HepG2 (cell line): ENCODE measurements around the gene HOXD4. TPM values are rescaled to one million over a fixed set of nuclear protein-coding genes. Genes with fewer than 3 reads are reported as not detected.
A peak's percentile ranks its signal among the peaks of the same experiment; 100 is the strongest.

Experiments used
- ATAC-seq: fragments of 200-7000 bp; cut with Tn5 transposase; 3 replicates; pipeline ENCODE4 v1.9.1; 2020; ENCODE audit warnings: mild to moderate bottlenecking, moderate library complexity
- BruUV-seq: library from RNA; stranded (reverse); fragments of 400-500 nt; replicated peaks from 2 replicates; lab custom pipeline; 2021; lab: Mats Ljungman, UMichigan
- CTCF ChIA-PET: fragments of 300-600 bp; formaldehyde crosslinking; extraction: SDS; loops from one replicate; lab custom pipeline; 2021; ENCODE audit warnings: low total read pairs, inconsistent platforms, low intra/inter-chr PET ratio; lab: Yijun Ruan, JAX
- POLR2A ChIA-PET: fragments of 350-600 bp; sonication (Branson Sonifier 250); formaldehyde crosslinking; loops from one replicate; lab custom pipeline; 2020; ENCODE audit warnings: antibody characterized with exemption, inconsistent platforms; lab: Yijun Ruan, JAX
- DNase-seq: peaks from one replicate; pipeline ENCODE4 v3.0.0-alpha.2; 2015; ENCODE audit warnings: low spot score
- FAIRE-seq: peaks from 3 replicates; lab custom pipeline; 2011; peaks lifted over from hg19 to GRCh38; lab: Jason Lieb, UNC
- H2AFZ ChIP-seq: one replicate; pipeline ENCODE4 v1.6.1; 2011; ENCODE audit warnings: low read length, inconsistent platforms
- H3K27ac ChIP-seq: fragments of 300-600 bp; 3 replicates; pipeline ENCODE4 v1.8.0; 2011; ENCODE audit warnings: mixed run types, mild to moderate bottlenecking, mixed read lengths, low read length, inconsistent platforms; ENCODE audit not compliant: insufficient read depth; ENCODE audit errors: extremely low read length
- H3K27me3 ChIP-seq, 2 experiments: fragments of 200-600 bp in 1 of 2; 2 replicates in 1 of 2; 3 replicates in 1 of 2; pipeline versions ENCODE4 v1.6.0 to v1.8.0; 2011; ENCODE audit warnings: low read length in 2 of 2, mild to moderate bottlenecking in 2 of 2, moderate library complexity in 2 of 2, inconsistent platforms in 1 of 2; ENCODE audit not compliant: insufficient read depth in 2 of 2, control insufficient read depth in 1 of 2
- H3K36me3 ChIP-seq, 2 experiments: fragments of 200-600 bp in 1 of 2; replicated peaks in 1 of 2; 2 replicates in 1 of 2; 3 replicates in 1 of 2; pipeline versions ENCODE4 v1.5.1 to v1.8.0; 2011; ENCODE audit warnings: low read length in 2 of 2, inconsistent platforms in 1 of 2; ENCODE audit not compliant: insufficient read depth in 2 of 2, control insufficient read depth in 1 of 2
- H3K4me1 ChIP-seq: 2 replicates; pipeline ENCODE4 v1.5.1; 2012; ENCODE audit warnings: low read length, inconsistent platforms; ENCODE audit not compliant: insufficient read depth
- H3K4me2 ChIP-seq: 2 replicates; pipeline ENCODE4 v1.6.0; 2011; ENCODE audit warnings: low read depth, low read length, inconsistent platforms
- H3K4me3 ChIP-seq, 3 experiments: fragments of 200-600 bp in 1 of 3; sonication (generic), shearing (Covaris generic) in 1 of 3; replicated peaks in 1 of 3; 2 replicates each; pipeline ENCODE4 v1.5.1; 2011 to 2016; ENCODE audit warnings: low read length in 3 of 3, inconsistent platforms in 2 of 3, low read depth in 2 of 3, mild to moderate bottlenecking in 2 of 3, control low read depth in 1 of 3, mixed read lengths in 1 of 3; ENCODE audit not compliant: insufficient read depth in 1 of 3
- H3K79me2 ChIP-seq: one replicate; pipeline ENCODE4 v1.6.1; 2011; ENCODE audit warnings: low read length, inconsistent platforms; ENCODE audit not compliant: insufficient read depth
- H3K9ac ChIP-seq: 2 replicates; pipeline ENCODE4 v1.6.0; 2011; ENCODE audit warnings: mild to moderate bottlenecking, low read depth, low read length, inconsistent platforms; ENCODE audit not compliant: insufficient read depth
- H3K9me3 ChIP-seq: 2 replicates; pipeline ENCODE4 v1.5.1; 2012; ENCODE audit warnings: mild to moderate bottlenecking, low read length
- H4K20me1 ChIP-seq: 2 replicates; pipeline ENCODE4 v1.6.0; 2011; ENCODE audit warnings: inconsistent platforms, mild to moderate bottlenecking, low read length, moderate library complexity; ENCODE audit not compliant: insufficient read depth
- ATF2 ChIP-seq: sonication (generic); formaldehyde crosslinking; IDR thresholded peaks from 2 replicates; pipeline ENCODE4 v1.4.0; 2020; ENCODE audit warnings: missing genetic modification reagents
- CBX1 ChIP-seq: IDR thresholded peaks from one replicate; pipeline ENCODE4 v1.6.1; 2016; ENCODE audit warnings: antibody characterized with exemption, low read depth
- GATA4 ChIP-seq: sonication (generic); IDR thresholded peaks from 2 replicates; pipeline ENCODE4 v1.6.1; 2016; ENCODE audit warnings: antibody characterized with exemption, low read depth, borderline replicate concordance
- NFYB ChIP-seq: sonication (generic); formaldehyde crosslinking; IDR thresholded peaks from 2 replicates; pipeline ENCODE4 v1.4.0; 2020; ENCODE audit warnings: missing genetic modification reagents
- PATZ1 ChIP-seq: sonication (generic); formaldehyde crosslinking; IDR thresholded peaks from 2 replicates; pipeline ENCODE4 v1.4.0; 2020; ENCODE audit warnings: missing genetic modification reagents
- SATB2 ChIP-seq: sonication (generic); formaldehyde crosslinking; IDR thresholded peaks from 2 replicates; pipeline ENCODE4 v1.5.0; 2020; ENCODE audit warnings: missing genetic modification reagents
- SOX13 ChIP-seq, 3 experiments: fragments of 450-650 bp in 1 of 3; sonication (generic) in 1 of 3; formaldehyde crosslinking in 1 of 3; IDR thresholded peaks in 2 of 3; conservative IDR thresholded peaks in 1 of 3; 2 replicates each; pipeline versions ENCODE4 v1.5.0 to v1.6.1; 2016 to 2020; ENCODE audit warnings: antibody characterized with exemption in 1 of 3, mild to moderate bottlenecking in 1 of 3, missing compliant biosample characterization in 1 of 3, missing genetic modification reagents in 1 of 3, moderate library complexity in 1 of 3
- USF2 ChIP-seq, 2 experiments: sonication (generic) in 1 of 2; formaldehyde crosslinking in 1 of 2; IDR thresholded peaks; 2 replicates each; pipeline versions ENCODE4 v1.5.1 to v1.6.1; 2011 to 2020; ENCODE audit warnings: borderline replicate concordance in 1 of 2, low read depth in 1 of 2, low read length in 1 of 2, mild to moderate bottlenecking in 1 of 2, missing genetic modification reagents in 1 of 2, moderate library complexity in 1 of 2
- ZFP91 ChIP-seq: sonication (generic); formaldehyde crosslinking; IDR thresholded peaks from 2 replicates; pipeline ENCODE4 v1.9.0; 2022; ENCODE audit warnings: missing genetic modification reagents, mild to moderate bottlenecking, borderline replicate concordance
- ZNF292 ChIP-seq: sonication (generic); formaldehyde crosslinking; IDR thresholded peaks from 2 replicates; pipeline ENCODE4 v1.8.1; 2022; ENCODE audit warnings: mild to moderate bottlenecking, low read depth, missing genetic modification reagents, borderline replicate concordance
- ZNF777 ChIP-seq: sonication (generic); formaldehyde crosslinking; IDR thresholded peaks from 2 replicates; pipeline ENCODE4 v1.4.0; 2020; ENCODE audit warnings: missing genetic modification reagents
- ZNF792 ChIP-seq: IDR thresholded peaks from 2 replicates; pipeline ENCODE4 v1.6.1; 2016
- WGBS: methylation state at CpG from one replicate; pipeline ENCODE4 v1.1.6; 2017; ENCODE audit warnings: low lambda C conversion rate; 5-methylcytosine and 5-hydroxymethylcytosine counted together
- in situ Hi-C: cut with HindIII; loops from 2 replicates; pipeline ENCODE4 v1.10.0; 2017; ENCODE audit warnings: low pct_unique_long_range_greater_than_20kb; ENCODE audit not compliant: extremely low pct_ligation_motif_present
- intact Hi-C: fragments of 100-400 bp; cut with micrococcal nuclease; formaldehyde crosslinking; loops from one replicate; pipeline ENCODE4 v1.10.0; 2022; ENCODE audit not compliant: unreplicated experiment
- polyA plus RNA-seq, 8 experiments: library from polyadenylated mRNA; depleted of rRNA in 3 of 8; stranded (reverse) in 7 of 8; unstranded in 1 of 8; fragments of >200 nt; fragmentation: Illumina TruSeq in 4 of 8; extraction: Trizol in 4 of 8; gene quantifications; 2 replicates each; pipeline versions ENCODE4 v1.2.1 to v1.2.3, GENCODE V29; 2011 to 2016; ENCODE audit warnings: low read depth in 4 of 8, missing spikeins in 1 of 8, mixed read lengths in 1 of 8; ENCODE audit not compliant: insufficient read depth in 1 of 8
- total RNA-seq, 5 experiments: library from RNA; depleted of rRNA; stranded (reverse); fragments of >200 nt; fragmentation: Illumina TruSeq; extraction: Trizol; gene quantifications; 2 replicates each; pipeline ENCODE4 v1.2.3, GENCODE V29; 2016; ENCODE audit warnings: low read depth in 1 of 5

The HOXD4 gene
- total and polyA plus RNA-seq, 2 of the 13 experiments (the other 11 are each of a cell fraction or from before 2014, with no cell fraction given): not detected

- TF ChIP-seq SOX13 (IDR thresholded peaks at IDR 0.05) (no peak), SOX13 (CRISPR knock-in tag; conservative IDR thresholded peaks at IDR 0.05 in 1 of 2, IDR thresholded peaks at IDR 0.05 in 1 of 2) (no peak), ATF2 (CRISPR knock-in tag) (no peak), NFYB (CRISPR knock-in tag) (no peak), ZNF777 (CRISPR knock-in tag) (no peak), CBX1 (no peak)
Observed at GRCh38 chr2:176172007-176172894, 20.9 kb downstream of the HOXD4 start (continued).

- peak; percentile 38 for ATAC-seq
- BruUV-seq: no TSS peak
- Histone ChIP-seq H3K4me2 (no peak overlapping the region), H4K20me1 (no peaks in the 10 kb centered on the region), H3K4me1 (peaks cover 58% of the 10 kb centered on the region), H3K4me3 (no peak overlapping the region), H3K27ac (peak overlapping the region; percentile 6), H2AFZ (no peak overlapping the region), H3K36me3 (peaks cover 0 to 29% of the 10 kb centered on the region in 2 experiments; a peak in 4 of 5 replicates), H3K9me3 (no peaks in the 10 kb centered on the region), H3K9ac (no peak overlapping the region), H3K79me2 (no peaks in the 10 kb centered on the region), H3K27me3 (peaks cover 4 to 17% of the 10 kb centered on the region in 2 experiments; a peak in 4 of 5 replicates)
- 49% methylated on average over 14 of the region's 14 CpGs for WGBS
- FAIRE-seq: peak; percentile 4
- ChIA-PET POLR2A (interaction anchor here (4.4 kb wide), 1 partner anchor 14 kb away, joined by 21 read pairs; the partner anchor contains the start of gene HOXD1), CTCF (no interaction called here)
- intact Hi-C loops (no loop called here), in situ Hi-C loops (no loop called here)
- DNase-seq: peak; percentile 65
- TF ChIP-seq GATA4 (peak; percentile 46; the same call in 1 of the 2 replicates), USF2 (IDR thresholded peaks at IDR 0.05; ENCODE audit: low read depth, low read length) (no peak), USF2 (CRISPR knock-in tag; IDR thresholded peaks at IDR 0.05; ENCODE audit: borderline replicate concordance) (no peak), ZFP91 (CRISPR knock-in tag) (no peak), ZNF792 (CRISPR knock-in tag) (no peak), SATB2 (CRISPR knock-in tag) (0 out of 2 replicates have a peak, but pooled peaks have one; percentile 44), ZNF292 (CRISPR knock-in tag) (no peak), PATZ1 (peak; percentile 84)
Observed at GRCh38 chr2:176172895-176173566, 21.7 kb downstream of the HOXD4 start.
